ENCODE data around the gene GALNTL6.
"Not testable (repeated sequence)": the region's sequence is repeated elsewhere in the genome, so short reads cannot be mapped to it uniquely, and the experiment has no call there.

The GALNTL6 gene

GRCh38 chr4:172787111-172787510, 973.9 kb downstream of the GALNTL6 start:
- TF ChIP-seq CTCF (IDR thresholded peaks at IDR 0.05; ENCODE audit: borderline replicate concordance, insufficient read depth, low read depth, low read length): no peak

GRCh38 chr4:172791841-172792240, 978.6 kb downstream of the GALNTL6 start:
- H3K4me3 ChIP-seq (ENCODE audit: low read depth, low read length): no peak overlapping the region
- no peak for TF ChIP-seq CTCF (IDR thresholded peaks at IDR 0.05; ENCODE audit: borderline replicate concordance, insufficient read depth, low read depth, low read length)

More at GRCh38 chr4:172787111-172787510, 973.9 kb downstream of the GALNTL6 start:
- no peak overlapping the region for H3K4me3 ChIP-seq (ENCODE audit: low read depth, low read length)

- H3K4me3 ChIP-seq (ENCODE audit: low read depth, low read length): no peak overlapping the region
- no peak for TF ChIP-seq CTCF (IDR thresholded peaks at IDR 0.05; ENCODE audit: borderline replicate concordance, insufficient read depth, low read depth, low read length)
Measured at GRCh38 chr4:172793565-172794306, 980.5 kb downstream of the GALNTL6 start.

- TF ChIP-seq CTCF (IDR thresholded peaks at IDR 0.05; ENCODE audit: borderline replicate concordance, insufficient read depth, low read depth, low read length): no peak
- no peak overlapping the region for H3K4me3 ChIP-seq (ENCODE audit: low read depth, low read length)
Measured at GRCh38 chr4:172794307-172794703, 981.1 kb downstream of the GALNTL6 start.

- not testable (repeated sequence) for H3K4me3 ChIP-seq (ENCODE audit: low read depth, low read length)
Measured at GRCh38 chr4:172797281-172797680, 984.1 kb downstream of the GALNTL6 start.

GRCh38 chr4:172802032-172802431, 988.8 kb downstream of the GALNTL6 start:
- TF ChIP-seq CTCF (IDR thresholded peaks at IDR 0.05; ENCODE audit: borderline replicate concordance, insufficient read depth, low read depth, low read length): no peak
- H3K4me3 ChIP-seq (ENCODE audit: low read depth, low read length): no peak overlapping the region

- no peak for TF ChIP-seq CTCF (IDR thresholded peaks at IDR 0.05; ENCODE audit: borderline replicate concordance, insufficient read depth, low read depth, low read length)
- H3K4me3 ChIP-seq (ENCODE audit: low read depth, low read length): no peak overlapping the region
Measured at GRCh38 chr4:172806841-172807240, 993.6 kb downstream of the GALNTL6 start.
